Endothelial cell of hepatic sinusoid (primary cell): ENCODE measurements around the gene UNC5C.

Experiments used
- in situ Hi-C: cut with HindIII; loops from 2 replicates; pipeline ENCODE4 v1.10.0; 2017; ENCODE audit warnings: low sequenced_read_pairs

Gene UNC5C

GRCh38 chr4:95232358-95233156, 316.2 kb downstream of the UNC5C start:
- in situ Hi-C loops = no loop called here

GRCh38 chr4:95231681-95232080, 317.1 kb downstream of the UNC5C start:
- in situ Hi-C loops = no loop called here

GRCh38 chr4:95225849-95226248, 322.9 kb downstream of the UNC5C start:
- in situ Hi-C loops = no loop called here

GRCh38 chr4:95224402-95224801, 324.4 kb downstream of the UNC5C start:
- in situ Hi-C loops = loop anchor here (5.0 kb wide), 1 partner anchor 78 kb away; no protein-coding TSS in a partner anchor

GRCh38 chr4:95220205-95221175, 328.3 kb downstream of the UNC5C start:
- in situ Hi-C loops = loop anchor here (5.0 kb wide), 1 partner anchor 82 kb away; no protein-coding TSS in a partner anchor

GRCh38 chr4:95219109-95219508, 329.7 kb downstream of the UNC5C start:
- in situ Hi-C loops = no loop called here

GRCh38 chr4:95217197-95217596, 331.6 kb downstream of the UNC5C start:
- in situ Hi-C loops = no loop called here

- in situ Hi-C loops = no loop called here
Observed at GRCh38 chr4:95216636-95217035, 332.1 kb downstream of the UNC5C start.

- in situ Hi-C loops = no loop called here
Observed at GRCh38 chr4:95215991-95216605, 332.7 kb downstream of the UNC5C start.

- in situ Hi-C loops = no loop called here
Observed at GRCh38 chr4:95215043-95215442, 333.7 kb downstream of the UNC5C start.

GRCh38 chr4:95214408-95214807, 334.4 kb downstream of the UNC5C start:
- in situ Hi-C loops = no loop called here

GRCh38 chr4:95213366-95213765, 335.4 kb downstream of the UNC5C start:
- in situ Hi-C loops = no loop called here

- in situ Hi-C loops = no loop called here
Observed at GRCh38 chr4:95212692-95213091, 336.1 kb downstream of the UNC5C start.

GRCh38 chr4:95209927-95210326, 338.8 kb downstream of the UNC5C start:
- in situ Hi-C loops = loop anchor here (10.0 kb wide), 1 partner anchor 65 kb away; no protein-coding TSS in a partner anchor

- in situ Hi-C loops = loop anchor here (10.0 kb wide), 1 partner anchor 60 kb away; no protein-coding TSS in a partner anchor
Observed at GRCh38 chr4:95204873-95205272, 343.9 kb downstream of the UNC5C start.

GRCh38 chr4:95204267-95204844, 344.4 kb downstream of the UNC5C start:
- in situ Hi-C loops = loop anchor here (10.0 kb wide), 1 partner anchor 60 kb away; no protein-coding TSS in a partner anchor

- in situ Hi-C loops = no loop called here
Observed at GRCh38 chr4:95198961-95199360, 349.8 kb downstream of the UNC5C start.

- in situ Hi-C loops = no loop called here
Observed at GRCh38 chr4:95197353-95197752, 351.4 kb downstream of the UNC5C start.

GRCh38 chr4:95193391-95194224, 355.2 kb downstream of the UNC5C start:
- in situ Hi-C loops = no loop called here

GRCh38 chr4:95191537-95191936, 357.2 kb downstream of the UNC5C start:
- in situ Hi-C loops = no loop called here
